ENCODE measurements around the gene CELA2A.

GRCh38 chr1:15460708-15461095 lies 4.2 kb downstream of the CELA2A start:
- no peak for TF ChIP-seq CTCF (conservative IDR thresholded peaks at IDR 0.05 in 1 of 2, IDR thresholded peaks at IDR 0.05 in 1 of 2; ENCODE audit: low read depth in 1 of 2, low read length in 2 of 2)
- no peak for TF ChIP-seq EZH2 (IDR thresholded peaks at IDR 0.05; ENCODE audit: low read length, missing control alignments)
